HTR-8/SVneo (cell line): ENCODE data around the gene BCL3.
"Not testable (repeated sequence)": the region's sequence is repeated elsewhere in the genome, so short reads cannot be mapped to it uniquely, and the experiment has no call there.

Source experiments
- DNase-seq: peaks from one replicate; pipeline ENCODE4 v3.0.0; 2011; ENCODE audit warnings: low spot score, mixed read lengths; ENCODE audit not compliant: insufficient read length
- FAIRE-seq: peaks from 2 replicates; lab custom pipeline; 2011; peaks lifted over from hg19 to GRCh38; lab: Jason Lieb, UNC

The BCL3 gene

GRCh38 chr19:44748426-44749254, at the start of gene BCL3:
Gene BCL3 (plus strand): TSS chr19:44748708. CDS start chr19:44748791, 83 bp downstream.
- DNase-seq (peak; percentile 59), FAIRE-seq (peak; percentile 54)

- no peak for FAIRE-seq
- DNase-seq: no peak
These were observed 48.0 kb upstream of the BCL3 start for GRCh38 chr19:44700547-44700946.

- no peak for DNase-seq
- FAIRE-seq: no peak
These were observed 47.3 kb upstream of the BCL3 start for GRCh38 chr19:44701228-44701627.

GRCh38 chr19:44702551-44703176, 45.8 kb upstream of the BCL3 start:
- FAIRE-seq (no peak), DNase-seq (no peak)

- FAIRE-seq (no peak), DNase-seq (no peak)
These were observed 45.0 kb upstream of the BCL3 start for GRCh38 chr19:44703336-44704078.

- no peak for FAIRE-seq
- DNase-seq: no peak
These were observed 43.5 kb upstream of the BCL3 start for GRCh38 chr19:44704982-44705381.

- no peak for FAIRE-seq
- no peak for DNase-seq
These were observed 43.0 kb upstream of the BCL3 start for GRCh38 chr19:44705502-44706010.

GRCh38 chr19:44706506-44707236, 41.8 kb upstream of the BCL3 start:
- DNase-seq (no peak), FAIRE-seq (no peak)

GRCh38 chr19:44707794-44708193, 40.7 kb upstream of the BCL3 start:
- no peak for FAIRE-seq
- no peak for DNase-seq

GRCh38 chr19:44708940-44709339, 39.6 kb upstream of the BCL3 start:
- no peak for FAIRE-seq
- DNase-seq: no peak

- DNase-seq, FAIRE-seq: not testable (repeated sequence)
These were observed 38.9 kb upstream of the BCL3 start for GRCh38 chr19:44709434-44710266.

- DNase-seq (no peak), FAIRE-seq (no peak)
These were observed 38.0 kb upstream of the BCL3 start for GRCh38 chr19:44710483-44710882.

GRCh38 chr19:44712864-44713515, 35.5 kb upstream of the BCL3 start:
- no peak for DNase-seq
- FAIRE-seq: no peak

- FAIRE-seq: no peak
- DNase-seq: no peak
These were observed 33.8 kb upstream of the BCL3 start for GRCh38 chr19:44714597-44715169.

- no peak for DNase-seq
- FAIRE-seq: no peak
These were observed 30.9 kb upstream of the BCL3 start for GRCh38 chr19:44717603-44718002.

GRCh38 chr19:44718441-44719261, 29.9 kb upstream of the BCL3 start:
- peak; percentile 58 for DNase-seq
- no peak for FAIRE-seq

GRCh38 chr19:44719262-44719701, 29.2 kb upstream of the BCL3 start:
- DNase-seq (no peak), FAIRE-seq (no peak)
